HG03378 (cell line): ENCODE results near the gene SORBS2.

Experiments
- ATAC-seq: cut with Tn5 transposase; IDR thresholded peaks from one replicate; pipeline ENCODE4 v1.9.1; 2021; ENCODE audit warnings: mild to moderate bottlenecking, moderate library complexity; ENCODE audit not compliant: unreplicated experiment

The SORBS2 gene

DNA sequence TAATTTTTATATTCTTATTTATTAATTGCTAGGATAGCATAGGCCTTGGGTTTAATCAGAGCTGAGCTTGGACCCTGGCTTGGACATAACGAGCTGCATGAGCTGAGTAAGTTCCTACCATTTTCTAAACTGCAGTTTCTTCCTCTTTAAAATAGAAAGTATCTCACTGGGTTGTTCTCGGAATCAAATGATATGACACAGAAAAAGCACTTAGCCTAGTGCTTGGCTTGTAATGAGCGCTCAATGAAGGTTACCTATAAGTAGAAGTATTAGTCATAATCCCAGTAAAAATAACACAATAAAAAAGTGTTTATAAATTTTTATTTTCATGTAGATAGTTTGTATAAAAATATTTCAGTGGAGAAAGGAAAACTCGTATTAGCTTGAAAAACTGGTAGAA, 163.4 kb downstream of the SORBS2 start:
- ATAC-seq = no peak

DNA sequence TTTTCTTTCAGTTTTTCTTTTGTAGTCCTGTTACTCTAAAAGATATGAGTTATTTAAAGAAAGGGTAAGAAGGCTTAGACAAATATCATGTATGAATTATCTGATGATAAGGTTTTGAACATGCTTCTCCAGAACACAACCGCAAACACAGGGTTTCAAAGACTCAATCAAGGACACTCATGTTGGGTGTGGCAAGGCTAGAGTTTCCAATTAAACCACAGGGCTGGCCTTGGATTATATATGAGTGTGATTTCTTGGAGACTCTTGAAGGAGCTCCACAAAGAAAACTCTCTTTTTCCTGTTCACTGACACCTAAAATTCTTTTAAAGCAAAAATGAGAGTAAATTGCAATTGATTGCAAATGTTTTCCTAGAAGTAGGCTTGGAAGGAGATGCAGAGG, 166.6 kb downstream of the SORBS2 start:
- ATAC-seq = no peak

DNA sequence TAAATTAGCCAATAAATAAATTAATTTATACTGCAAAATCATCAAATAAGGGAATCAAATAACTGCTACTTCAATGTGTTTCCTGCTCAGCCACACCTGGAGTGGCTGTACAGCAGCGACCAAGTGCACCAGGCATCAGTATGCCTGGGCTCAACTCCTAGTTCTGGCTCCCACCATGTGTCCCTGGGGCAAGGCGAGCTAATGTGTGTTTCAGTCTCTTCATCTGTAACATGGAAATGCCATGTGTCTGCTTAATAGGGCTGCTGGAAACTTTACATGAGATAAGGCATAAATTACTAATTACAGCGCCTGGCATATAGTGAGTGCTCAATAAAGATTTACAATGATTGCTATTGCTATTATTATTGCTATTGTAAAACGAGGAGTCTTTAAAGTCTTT, 167.6 kb downstream of the SORBS2 start:
- ATAC-seq = no peak

DNA sequence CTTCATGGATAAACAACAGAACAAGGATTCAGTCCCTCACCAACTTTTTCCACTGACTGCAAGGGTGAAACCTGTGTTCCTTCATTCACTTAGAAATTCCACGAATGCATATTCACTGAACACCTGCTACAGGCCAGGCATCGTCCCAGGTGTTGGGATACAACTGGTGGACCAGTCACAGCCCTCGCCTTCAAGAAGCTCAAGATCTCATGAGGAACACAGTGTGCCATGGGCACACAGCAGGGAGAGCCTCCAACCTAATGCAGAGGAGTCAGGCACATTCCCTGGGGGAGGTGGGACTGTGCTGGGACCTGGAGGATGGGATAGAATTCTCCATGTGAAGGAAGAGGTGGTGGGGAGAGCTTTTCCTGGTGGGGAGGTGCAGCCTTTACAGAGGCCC, 169.1 kb downstream of the SORBS2 start:
- no peak for ATAC-seq

DNA sequence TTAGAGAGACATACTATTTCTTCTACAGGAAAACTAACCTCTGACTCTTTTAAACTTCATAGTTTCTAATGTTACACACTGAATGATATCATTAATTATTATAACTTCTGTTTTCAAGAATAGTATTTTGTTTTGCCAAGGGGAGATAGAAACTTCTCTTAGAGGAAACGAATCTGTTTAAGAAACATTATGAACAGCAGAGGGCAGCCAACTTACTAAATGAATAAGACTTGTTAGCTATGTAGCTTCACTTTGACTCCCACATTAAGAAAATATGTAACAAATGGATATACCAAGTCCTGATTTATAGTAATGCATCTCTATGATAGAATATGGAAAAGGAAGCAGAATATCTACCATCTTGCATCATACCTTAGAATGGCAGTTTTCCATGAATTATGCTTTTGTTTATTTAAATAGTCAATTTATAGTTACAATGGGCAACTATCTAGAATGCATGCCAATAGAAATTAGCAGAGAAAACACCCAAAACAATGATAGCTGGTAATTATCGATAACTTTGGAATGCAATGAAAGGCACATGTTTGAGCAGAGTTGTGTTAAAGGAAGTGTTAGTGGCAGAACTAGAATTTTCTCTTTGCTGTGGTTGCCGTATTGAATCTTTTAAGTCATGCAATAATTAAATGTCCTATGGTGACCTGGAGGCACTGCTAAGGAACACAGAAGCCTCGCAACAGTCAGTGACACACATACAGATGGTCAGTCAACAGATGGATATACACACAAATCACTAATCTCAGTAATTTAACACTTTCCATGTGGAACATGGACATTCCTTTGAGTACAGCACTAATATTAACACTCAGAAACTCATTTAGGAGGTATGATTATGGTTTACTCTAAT, 171.0 kb downstream of the SORBS2 start:
- ATAC-seq = no peak

DNA sequence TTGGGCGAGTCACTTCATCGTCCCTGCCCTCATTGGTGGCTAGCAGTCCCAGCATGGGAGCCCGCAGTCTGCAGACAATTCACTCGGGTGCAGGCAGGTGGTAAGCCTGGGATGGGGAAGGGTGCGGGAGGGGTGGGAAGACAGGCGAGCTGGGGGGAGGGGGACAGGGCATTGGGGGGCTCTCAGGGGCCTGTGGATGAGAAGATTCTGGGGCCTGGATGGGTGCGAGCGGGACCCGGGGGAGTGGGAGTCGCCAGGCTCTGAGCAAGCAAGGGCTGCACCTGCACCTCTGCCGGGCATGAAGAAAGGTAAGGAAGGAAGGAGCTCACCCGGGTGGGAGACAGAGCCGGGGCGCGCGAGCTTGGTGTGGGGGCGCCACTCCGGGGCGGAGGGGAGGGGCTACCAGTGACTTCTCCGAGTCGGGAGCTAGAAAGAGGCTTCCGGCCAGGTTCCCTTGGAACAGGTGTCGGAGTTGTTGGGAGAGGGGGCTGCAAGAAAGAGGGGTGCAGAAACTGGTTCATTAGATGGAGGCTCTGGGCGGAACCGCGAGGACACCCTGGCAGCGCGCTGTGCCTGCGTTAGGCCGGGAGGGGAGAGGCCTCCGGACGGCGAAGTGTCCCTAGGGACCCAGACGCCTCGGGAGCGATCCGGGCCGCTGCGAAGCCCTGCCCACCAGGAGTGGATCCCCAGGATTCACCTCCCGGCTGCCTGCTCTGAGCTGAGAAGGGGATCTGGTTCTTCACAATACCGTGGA, 173.3 kb downstream of the SORBS2 start:
- no peak for ATAC-seq

DNA sequence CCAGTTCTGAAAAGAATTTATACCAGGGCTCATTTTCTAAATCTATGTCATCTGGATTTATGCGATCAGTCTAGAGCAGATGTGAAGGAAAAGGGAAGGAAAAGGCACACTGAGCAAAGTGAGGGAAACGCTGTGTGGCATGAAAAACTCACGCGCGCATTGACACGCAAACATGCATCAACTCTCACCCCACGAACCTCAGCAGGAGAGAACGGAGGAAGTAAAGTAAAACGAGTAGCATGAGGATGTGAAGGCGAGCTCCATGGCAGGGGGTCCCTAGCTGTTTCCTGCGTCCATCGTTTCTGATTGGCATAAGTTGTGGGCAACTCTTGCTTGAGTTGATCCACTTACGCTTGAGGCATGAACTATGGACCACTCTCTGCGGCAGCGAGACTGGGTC, 173.9 kb downstream of the SORBS2 start:
- ATAC-seq = no peak

DNA sequence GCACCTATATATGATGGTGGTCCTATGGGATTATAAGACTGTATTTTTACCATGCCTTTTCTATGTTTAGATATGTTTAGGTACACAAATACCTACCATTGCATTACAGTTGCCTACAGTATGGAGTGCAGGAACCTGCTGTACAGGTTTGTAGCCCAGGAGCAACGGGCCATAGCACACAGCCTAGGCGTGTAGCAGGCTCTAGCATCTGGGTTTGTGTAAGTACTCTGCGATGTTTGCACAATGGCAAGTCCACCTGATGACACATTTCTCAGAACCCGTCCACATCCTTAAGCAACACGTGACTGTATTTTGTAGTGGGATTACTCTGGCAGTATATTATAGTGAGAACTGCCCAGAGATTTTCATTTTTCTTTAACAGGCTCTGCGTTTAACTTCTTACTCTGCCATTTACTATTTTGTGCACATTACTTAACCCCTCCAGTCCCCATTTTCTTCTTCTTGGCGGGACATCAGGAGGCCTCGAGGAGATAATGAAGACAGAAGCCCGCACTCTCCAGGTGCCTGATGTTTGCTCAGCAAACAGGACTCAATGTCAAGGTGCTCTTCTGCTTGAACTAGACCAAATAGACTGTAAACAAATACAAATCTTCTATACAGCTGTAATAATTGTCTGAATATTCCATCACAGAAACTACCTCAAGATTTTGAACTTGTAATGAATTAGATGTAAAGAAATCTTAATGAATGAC, 174.7 kb downstream of the SORBS2 start:
- no peak for ATAC-seq

DNA sequence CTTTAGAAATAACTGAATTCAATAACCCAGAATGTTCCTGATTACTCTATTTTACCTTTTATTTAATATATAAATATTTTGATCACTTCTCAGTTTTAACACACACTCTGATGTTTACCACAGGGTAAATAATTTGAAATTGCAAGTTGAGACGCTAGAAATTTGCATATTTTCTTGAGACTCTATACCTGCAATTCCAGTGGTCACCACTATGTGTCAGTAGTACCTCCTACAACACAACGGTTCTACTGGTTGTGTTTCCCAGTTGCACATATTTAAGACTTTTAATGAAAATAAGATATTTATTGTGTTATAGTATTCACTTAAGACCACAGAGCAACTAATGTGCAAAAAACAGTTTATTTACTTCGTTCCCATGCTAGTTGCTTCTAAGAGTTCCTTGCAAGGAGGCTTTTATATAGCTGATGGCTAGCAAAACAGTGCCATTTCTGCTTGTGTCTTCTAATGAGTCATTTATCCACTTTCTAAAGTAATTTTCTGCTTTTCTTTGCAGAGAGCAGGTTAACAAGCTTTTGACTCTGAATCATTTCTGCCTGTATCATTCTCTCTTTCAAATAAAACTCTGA, 177.8 kb downstream of the SORBS2 start:
- no peak for ATAC-seq

DNA sequence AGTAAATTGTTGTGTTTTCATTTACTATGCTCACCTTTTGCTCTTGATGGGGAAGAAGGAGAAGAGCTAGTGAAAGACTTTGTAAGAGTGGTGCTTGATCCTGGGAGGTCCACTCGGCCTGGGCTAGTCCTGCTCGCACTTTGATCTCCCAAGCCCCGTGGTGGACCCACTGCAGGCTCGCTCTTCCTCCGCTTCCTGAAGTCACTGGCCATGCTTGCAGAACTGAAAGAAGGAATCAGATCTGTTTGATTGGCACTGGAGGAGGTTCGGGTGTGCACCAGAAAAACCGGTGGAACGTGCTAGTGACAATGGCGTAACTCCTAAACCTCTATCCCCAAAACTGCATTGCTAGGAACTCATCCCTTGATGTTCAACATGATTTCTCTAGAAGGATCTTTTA, 185.2 kb downstream of the SORBS2 start:
- ATAC-seq = no peak

DNA sequence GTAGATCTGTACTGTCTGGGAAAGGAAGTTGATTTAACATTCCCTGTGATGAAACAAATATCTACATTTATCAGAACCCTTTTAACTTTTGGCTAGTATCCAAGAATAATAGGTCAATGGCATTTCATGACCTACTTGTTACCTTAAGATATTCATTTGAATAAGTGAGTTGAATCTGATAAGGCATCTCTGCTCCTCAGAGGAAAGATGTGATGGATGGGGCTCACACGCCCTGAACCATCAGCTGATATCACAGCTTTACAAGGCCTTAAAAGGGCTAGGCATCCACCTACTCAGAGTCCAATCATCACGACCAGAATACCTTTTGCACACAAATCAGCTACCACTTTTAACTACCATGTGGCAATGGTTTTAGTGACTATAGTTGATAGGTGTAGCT, 186.5 kb downstream of the SORBS2 start:
- ATAC-seq = no peak

DNA sequence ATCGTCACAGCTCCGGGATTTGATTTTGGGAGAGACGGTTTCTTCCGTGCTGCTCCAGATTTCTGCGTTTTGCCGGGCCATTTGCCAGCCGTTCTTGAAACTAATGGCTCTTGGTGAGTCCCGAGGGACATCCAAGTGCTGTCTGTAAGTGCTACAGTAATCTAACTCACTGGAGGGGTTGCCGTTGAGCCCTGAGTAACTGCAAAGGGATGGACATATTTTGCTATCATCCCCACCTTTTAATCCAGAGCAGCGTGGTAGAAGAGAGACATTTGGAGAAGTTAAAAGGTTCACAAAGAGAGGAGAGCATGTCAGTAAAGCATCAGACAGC, 187.8 kb downstream of the SORBS2 start:
- no peak for ATAC-seq

DNA sequence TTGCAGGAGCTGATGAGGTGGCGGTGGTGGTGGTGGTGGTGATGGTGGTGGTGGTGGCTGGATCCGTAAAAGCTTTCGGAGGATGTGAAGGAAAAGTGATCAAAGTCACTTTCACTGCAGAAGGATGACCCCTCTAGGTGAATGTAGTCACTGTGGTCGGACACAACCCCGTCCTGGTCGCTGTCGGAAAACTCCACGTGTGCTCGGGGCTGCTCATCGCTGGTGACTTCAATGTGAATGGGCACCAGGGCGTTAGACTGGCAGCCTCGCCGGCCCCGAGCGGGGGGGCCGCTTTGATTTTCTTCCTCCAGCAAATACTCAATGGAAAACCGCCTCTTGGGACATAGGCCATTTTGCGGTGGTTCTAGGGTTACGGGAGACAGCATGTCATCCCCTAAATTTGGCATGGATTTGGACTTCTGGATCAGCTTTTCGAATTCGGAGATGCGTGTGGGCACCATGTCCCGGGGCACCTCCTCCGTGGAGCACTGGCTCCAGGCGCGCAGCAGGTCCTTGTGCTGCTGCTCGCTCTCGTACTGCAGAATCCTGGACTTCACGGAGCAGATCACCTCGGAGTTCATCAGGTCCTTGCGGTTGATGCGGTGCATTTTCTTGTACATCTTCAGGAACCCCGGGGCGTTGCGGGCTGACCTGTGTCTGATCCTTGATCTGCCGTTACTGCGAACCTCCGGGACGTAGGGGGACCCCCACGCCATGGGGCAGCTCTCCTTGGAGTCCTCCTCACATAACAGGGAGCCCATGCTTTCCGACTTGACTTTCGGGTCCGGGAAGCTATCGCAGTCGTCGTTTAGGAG, 188.3 kb downstream of the SORBS2 start:
- ATAC-seq = no peak

DNA sequence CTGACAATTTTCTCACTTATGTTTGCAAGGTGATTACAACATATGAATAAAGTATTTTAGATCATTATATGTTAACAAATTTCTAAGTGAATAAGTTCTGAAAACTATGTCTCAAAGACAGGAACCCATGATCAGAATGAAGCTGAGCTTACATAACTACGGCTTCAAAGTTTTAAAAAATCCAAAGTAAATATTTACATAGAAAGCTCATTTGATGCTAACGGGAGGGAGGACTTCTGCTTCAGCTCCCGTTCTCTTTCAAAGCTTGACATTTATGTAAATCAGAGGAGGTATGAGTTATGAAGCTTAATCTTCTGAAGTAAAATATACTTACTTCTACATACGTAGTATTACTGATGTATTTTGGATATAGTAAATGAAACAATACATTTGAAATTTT, 203.8 kb downstream of the SORBS2 start:
- ATAC-seq = no peak

DNA sequence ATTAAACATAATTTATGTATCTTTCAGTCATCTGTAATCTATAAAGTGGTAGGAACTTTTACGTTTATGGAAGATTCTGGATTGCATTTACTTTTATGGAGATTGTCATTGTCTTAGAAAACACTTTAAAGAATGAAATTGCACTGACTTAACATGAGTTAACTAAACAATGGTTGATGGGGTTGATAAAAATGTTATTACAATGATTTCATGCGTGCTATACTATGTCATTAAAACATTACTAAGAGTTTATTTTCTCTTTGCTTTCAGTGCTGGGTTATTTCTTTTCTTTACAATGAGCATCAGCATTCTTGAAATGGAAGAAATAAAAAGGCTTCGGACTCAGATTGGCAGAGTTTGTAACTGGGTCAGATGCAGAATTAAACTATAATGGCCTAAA, 209.6 kb downstream of the SORBS2 start:
- no peak for ATAC-seq

DNA sequence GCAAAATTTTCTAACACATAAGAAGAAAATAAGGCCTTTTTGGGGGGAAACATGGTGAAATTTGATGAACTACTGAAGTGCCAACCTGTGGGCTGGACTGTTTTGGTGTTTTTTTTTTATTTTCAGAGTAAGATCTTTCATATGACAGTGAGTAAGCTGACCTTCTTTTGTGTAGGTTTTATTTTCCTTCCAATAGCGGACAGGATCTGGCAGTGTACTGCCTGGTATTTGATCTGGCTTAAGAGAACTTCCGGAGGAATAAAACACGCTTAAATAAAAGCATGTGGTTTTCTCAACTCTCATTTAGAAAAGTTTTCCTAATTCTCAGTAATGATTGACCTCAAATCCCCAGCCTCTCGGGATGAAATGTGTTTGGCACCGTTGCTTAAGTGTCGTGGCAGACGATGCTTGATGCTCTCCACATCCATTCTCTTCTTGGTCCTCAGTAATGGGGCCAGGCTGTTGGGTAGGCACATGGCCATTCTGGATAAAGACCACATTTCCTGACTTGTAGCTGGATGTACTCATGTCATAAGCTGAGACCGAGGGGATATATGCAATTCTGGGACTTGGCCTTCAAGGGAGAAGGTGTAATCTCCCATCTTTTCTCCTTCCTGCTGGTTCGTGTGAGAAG, 211.1 kb downstream of the SORBS2 start:
- ATAC-seq = no peak

DNA sequence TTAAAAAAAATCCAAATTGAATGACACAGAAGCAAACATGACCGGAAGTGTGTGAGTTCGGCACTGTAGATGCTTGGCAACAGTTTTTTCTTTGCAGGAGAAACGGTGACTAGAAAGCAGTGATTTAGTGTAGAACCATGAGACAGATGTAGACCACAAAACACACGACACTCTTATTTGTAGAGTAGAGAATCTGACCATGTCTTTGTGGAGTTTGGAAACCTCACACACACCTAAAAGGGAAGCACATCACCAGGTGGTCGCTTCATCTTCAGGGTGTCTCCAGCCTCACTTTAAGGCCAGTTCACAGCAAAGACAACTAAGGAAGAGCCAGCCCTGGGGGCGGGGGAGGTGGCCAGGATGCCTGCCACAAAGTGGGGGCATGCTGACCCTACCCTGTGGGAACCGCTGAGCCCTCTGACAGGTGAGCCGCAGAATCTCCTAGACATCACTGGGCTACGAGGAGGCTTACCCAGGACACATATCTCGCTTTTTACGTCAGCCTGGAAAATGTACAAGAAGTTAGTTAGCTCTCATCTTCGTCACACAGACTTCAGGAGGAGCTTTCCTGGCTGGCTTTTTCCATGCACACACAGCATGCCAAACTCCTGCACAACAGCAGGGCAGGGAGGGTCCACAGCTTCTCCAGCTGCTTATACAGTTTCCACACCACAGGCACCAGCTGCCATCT, 212.3 kb downstream of the SORBS2 start:
- no peak for ATAC-seq

DNA sequence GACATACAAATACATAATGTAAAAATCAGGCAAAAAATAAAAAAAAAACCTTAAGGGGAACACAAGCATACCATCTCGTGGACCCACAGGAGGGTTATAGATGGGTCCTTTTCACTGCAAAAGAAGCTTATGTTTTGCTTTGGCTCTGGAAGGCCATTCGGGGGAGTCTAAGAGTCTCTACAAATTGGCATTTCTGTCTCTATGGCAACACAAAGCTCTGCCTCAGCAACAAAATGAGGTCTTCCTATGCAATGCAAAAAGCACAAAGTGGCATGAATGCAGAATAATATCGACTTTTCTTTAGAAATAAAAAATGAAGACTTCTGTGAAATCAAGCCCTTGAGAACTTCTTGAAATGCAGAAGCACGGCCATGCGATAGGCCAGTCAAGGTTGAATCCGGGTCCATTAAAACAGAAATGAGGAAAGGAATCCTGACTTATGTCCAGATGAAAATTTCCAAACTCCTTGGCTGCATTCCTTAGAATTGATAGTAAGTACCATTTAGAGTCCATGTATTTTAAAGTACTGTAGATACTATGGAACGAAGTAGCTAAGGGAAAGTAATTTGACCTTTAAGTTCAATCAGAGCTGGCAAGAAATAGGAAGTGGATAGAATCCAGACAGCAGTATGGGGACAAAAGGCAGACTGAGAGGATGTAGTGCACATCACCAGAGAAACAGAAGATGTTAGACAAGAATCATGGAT, 213.0 kb downstream of the SORBS2 start:
- ATAC-seq = no peak
